SHP77 (cell line): ENCODE results near the gene CYP1A1.
"Not testable (repeated sequence)": the region's sequence is repeated elsewhere in the genome, so short reads cannot be mapped to it uniquely, and the experiment has no call there.

Experiments
- DNase-seq, 2 experiments: peaks; one replicate each; lab custom pipeline; 2025; lab: John Stamatoyannopoulos, UW

Gene CYP1A1

DNA sequence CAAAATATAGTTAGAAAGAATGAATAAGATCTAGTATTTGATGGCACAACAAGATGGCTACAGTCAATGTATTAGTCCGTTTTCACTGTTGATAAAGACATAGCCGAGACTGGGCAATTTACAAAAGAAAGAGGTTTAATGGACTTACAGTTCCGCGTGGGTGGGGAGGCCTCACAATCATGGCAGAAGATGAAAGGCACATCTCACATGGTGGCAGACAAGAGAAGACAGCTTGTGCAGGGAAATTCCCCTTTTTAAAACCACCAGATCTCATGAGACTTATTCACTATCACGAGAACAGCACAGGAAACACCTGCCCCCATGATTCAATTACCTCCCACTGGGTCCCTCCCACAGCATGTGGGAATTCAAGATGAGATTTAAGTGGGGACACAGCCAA, 12.9 kb upstream of the CYP1A1 start:
- DNase-seq: not testable (repeated sequence)

DNA sequence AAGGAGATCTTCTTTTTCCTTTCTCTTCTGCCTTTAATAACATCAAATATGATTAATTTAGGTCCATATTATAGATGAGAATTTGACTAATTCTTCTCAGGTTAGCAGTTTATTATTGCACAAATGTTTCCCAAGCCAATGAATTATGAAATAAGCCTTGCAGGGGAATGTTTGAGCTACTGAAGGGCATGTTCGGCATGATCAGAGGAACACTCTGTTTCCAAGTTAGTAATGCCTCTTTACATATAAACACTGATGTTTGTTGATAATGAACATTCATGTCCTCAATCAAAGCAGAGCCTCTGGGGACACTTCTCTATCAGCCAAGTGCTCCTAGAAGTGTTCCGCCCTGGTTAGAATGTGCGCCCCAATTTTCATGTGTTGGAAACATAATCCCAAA, 10.0 kb upstream of the CYP1A1 start:
- no peak for DNase-seq

GRCh38 chr15:74733269-74733668, 7.9 kb upstream of the CYP1A1 start:
- DNase-seq: no peak

- DNase-seq: no peak
These were observed 7.5 kb upstream of the CYP1A1 start for GRCh38 chr15:74732846-74733245.

- DNase-seq: no peak
These were observed 5.4 kb upstream of the CYP1A1 start for GRCh38 chr15:74730619-74731316.

DNA sequence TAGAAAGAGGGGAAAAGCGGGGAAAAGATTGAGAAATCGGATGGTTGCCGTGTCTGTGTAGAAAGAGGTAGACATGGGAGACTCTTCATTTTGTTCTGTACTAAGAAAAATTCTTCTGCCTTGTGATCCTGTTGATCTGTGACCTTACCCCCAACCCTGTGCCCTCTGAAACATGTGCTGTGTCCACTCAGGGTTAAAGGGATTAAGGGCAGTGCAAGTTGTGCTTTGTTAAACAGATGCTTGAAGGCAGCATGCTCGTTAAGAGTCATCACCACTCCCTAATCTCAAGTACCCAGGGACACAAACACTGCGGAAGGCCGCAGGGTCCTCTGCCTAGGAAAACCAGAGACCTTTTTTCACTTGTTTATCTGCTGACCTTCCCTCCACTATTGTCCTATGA, 4.0 kb upstream of the CYP1A1 start:
- DNase-seq: not testable (repeated sequence)

GRCh38 chr15:74728699-74729098, 3.4 kb upstream of the CYP1A1 start:
- not testable (repeated sequence) for DNase-seq

DNA sequence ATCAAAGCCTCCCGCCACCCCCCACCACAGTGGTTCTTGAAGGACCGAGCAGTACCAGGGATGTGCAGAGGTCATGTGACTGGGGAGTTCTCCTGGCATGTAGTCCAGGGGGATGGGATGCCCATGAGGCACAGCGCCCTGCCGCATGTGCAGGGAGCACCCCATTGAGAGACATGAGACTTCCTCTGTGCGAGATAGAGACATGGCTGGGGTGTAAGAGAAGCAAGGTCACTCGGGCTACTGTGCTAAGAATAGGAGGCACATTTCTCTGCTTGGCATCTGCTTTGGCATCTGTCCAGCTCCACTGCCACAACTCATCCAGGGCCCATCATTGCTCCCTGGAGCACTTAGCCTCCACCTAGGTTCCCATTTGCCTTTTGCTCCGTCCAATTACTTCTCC, 2.4 kb upstream of the CYP1A1 start:
- peak in 1 of 2 experiments; percentile 33 for DNase-seq

- DNase-seq: peak in 1 of 2 experiments; percentile 22
These were observed 1.4 kb upstream of the CYP1A1 start for GRCh38 chr15:74726774-74727164.

- DNase-seq: peak in 1 of 2 experiments; percentile 22
These were observed 781 bp upstream of the CYP1A1 start for GRCh38 chr15:74725845-74726773.

GRCh38 chr15:74724570-74725224, 631 bp downstream of the CYP1A1 start:
- no peak for DNase-seq

- DNase-seq: peak; percentile 42 to 44
These were observed 1.5 kb downstream of the CYP1A1 start for GRCh38 chr15:74723754-74724334.

DNA sequence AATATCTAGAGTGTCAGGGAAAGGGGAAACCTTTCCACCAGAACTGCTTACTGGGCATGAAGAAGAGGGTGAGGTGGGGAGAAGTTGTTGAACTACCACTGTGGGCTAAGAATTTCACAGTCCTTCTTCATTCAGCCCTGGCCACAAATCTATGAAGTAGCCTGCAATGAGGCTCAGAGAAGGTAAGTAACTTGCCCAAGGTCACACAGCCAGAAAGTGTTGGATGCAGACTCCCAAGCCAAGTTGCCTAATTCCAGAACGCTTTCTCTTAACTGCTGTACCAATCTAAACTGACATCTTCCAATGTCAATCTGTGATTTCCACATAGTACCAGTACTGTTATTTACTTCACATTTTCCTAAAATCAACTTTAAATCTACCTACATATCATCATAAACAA, 2.1 kb downstream of the CYP1A1 start:
- DNase-seq: no peak

GRCh38 chr15:74722591-74722990, 2.7 kb downstream of the CYP1A1 start:
- DNase-seq: no peak

- DNase-seq: no peak
These were observed 8.7 kb downstream of the CYP1A1 start for GRCh38 chr15:74716651-74717050.

DNA sequence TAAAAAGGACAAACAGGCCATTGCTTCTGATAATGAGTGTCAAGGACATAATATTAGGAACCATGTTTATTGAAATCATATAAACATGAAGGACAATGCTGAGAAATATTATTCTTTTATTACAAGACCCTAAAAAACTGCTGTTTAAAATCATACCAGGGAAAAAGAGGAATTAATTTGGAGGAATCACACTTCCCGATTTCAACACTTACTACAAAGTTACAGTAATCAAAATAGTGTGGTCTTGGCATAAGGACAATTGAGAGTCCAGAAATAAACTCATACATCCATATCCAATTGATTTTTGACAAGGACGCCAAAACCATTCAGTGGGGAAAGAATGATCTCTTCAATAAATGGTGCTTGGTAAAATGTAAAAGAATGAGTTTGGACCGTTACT, 13.0 kb downstream of the CYP1A1 start:
- no peak for DNase-seq

- DNase-seq: no peak
These were observed 14.8 kb downstream of the CYP1A1 start for GRCh38 chr15:74710319-74711094.

DNA sequence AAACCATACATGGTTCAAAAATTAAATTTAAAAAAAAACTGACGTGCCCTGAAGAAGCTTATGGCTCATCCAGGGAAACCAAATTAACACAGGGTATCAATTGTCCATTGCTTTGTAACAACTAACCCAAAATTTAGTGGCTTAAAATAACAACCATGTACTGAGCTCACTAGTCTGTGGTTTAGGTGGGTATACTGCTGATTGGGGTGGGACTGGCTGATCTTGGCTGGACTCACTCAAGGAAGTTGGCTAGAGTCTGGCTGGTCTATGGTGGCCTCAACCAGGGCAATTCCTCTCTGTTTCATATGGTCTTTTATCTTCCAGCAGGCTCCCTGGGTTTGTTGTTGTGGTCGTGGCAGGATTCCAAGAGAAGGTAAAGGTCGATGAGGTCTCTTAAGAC, 15.4 kb downstream of the CYP1A1 start:
- no peak for DNase-seq

GRCh38 chr15:74709011-74709410, 16.3 kb downstream of the CYP1A1 start:
- no peak for DNase-seq

- DNase-seq: no peak
These were observed 28.5 kb downstream of the CYP1A1 start for GRCh38 chr15:74696808-74697207.

DNA sequence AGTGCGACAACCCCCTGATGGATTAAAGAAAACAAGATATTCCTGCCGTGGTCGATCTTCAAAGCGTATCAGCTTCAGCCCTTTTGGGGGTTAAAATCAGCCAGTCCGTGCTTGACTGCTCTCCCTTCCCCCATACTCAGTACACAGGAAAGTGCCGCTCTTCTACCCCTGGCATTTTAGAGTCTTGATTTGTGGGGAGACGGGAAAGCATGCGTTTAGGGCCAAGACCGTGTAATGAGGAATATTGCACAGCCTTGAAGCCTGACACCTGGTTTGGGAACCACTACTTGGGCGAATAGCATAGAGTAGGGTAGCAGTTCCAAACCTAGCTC, 29.0 kb downstream of the CYP1A1 start:
- DNase-seq: no peak
